Loucy (cell line): ENCODE data around the gene CREG2.
A peak's percentile ranks its signal among the peaks of the same experiment; 100 is the strongest.

Experiments
- H2AFZ ChIP-seq: fragments of 200-600 bp; sonication (generic); 2 replicates; pipeline ENCODE4 v1.6.0; 2016; ENCODE audit warnings: antibody characterized with exemption, mild to moderate bottlenecking, low read length, moderate library complexity
- H3F3A ChIP-seq: fragments of 200-600 bp; 2 replicates; pipeline ENCODE4 v1.6.0; 2016; ENCODE audit warnings: antibody characterized with exemption, low read depth, mild to moderate bottlenecking
- H3K27me3 ChIP-seq: fragments of 200-600 bp; sonication (generic); 2 replicates; pipeline ENCODE4 v1.6.1; 2014; ENCODE audit warnings: low read length, mild to moderate bottlenecking; ENCODE audit not compliant: insufficient read depth, poor library complexity, severe bottlenecking
- H3K36me3 ChIP-seq: fragments of 200-600 bp; sonication (generic); 2 replicates; pipeline ENCODE4 v1.6.1; 2016; ENCODE audit warnings: low read length; ENCODE audit not compliant: insufficient read depth
- H3K4me1 ChIP-seq: fragments of 200-600 bp; sonication (generic); 2 replicates; pipeline ENCODE4 v1.5.1; 2014; ENCODE audit warnings: low read length, mild to moderate bottlenecking; ENCODE audit not compliant: insufficient read depth, poor library complexity, severe bottlenecking
- H3K4me2 ChIP-seq: fragments of 200-600 bp; sonication (generic); 2 replicates; pipeline ENCODE4 v1.6.0; 2014; ENCODE audit warnings: antibody characterized with exemption, low read length, low read depth, mild to moderate bottlenecking; ENCODE audit not compliant: poor library complexity, severe bottlenecking
- H3K4me3 ChIP-seq: fragments of 200-600 bp; sonication (generic); 2 replicates; pipeline ENCODE4 v1.5.1; 2014; ENCODE audit warnings: low read length, mild to moderate bottlenecking, mixed read lengths; ENCODE audit not compliant: poor library complexity, severe bottlenecking
- H3K79me2 ChIP-seq: fragments of 200-600 bp; sonication (generic); 2 replicates; pipeline ENCODE4 v1.6.1; 2014; ENCODE audit warnings: low read length; ENCODE audit not compliant: insufficient read depth
- H3K9ac ChIP-seq: fragments of 200-600 bp; sonication (generic); 2 replicates; pipeline ENCODE4 v1.6.0; 2014; ENCODE audit warnings: mild to moderate bottlenecking, low read depth, low read length, moderate library complexity; ENCODE audit not compliant: poor library complexity, severe bottlenecking
- H3K9me2 ChIP-seq: fragments of 200-600 bp; sonication (generic); replicated peaks from 2 replicates; pipeline ENCODE4 v1.6.1; 2016; ENCODE audit warnings: low read depth, low read length, mixed read lengths
- H3K9me3 ChIP-seq: fragments of 200-600 bp; sonication (generic); 2 replicates; pipeline ENCODE4 v1.6.1; 2014; ENCODE audit warnings: mild to moderate bottlenecking, antibody characterized with exemption, low read length, low read depth; ENCODE audit not compliant: insufficient read depth
- H4K20me1 ChIP-seq: fragments of 200-600 bp; sonication (generic); 2 replicates; pipeline ENCODE4 v1.6.0; 2014; ENCODE audit warnings: antibody characterized with exemption, low read length, mild to moderate bottlenecking; ENCODE audit not compliant: insufficient read depth, poor library complexity, severe bottlenecking
- CTCF ChIP-seq: fragments of 200-600 bp; sonication (generic); conservative IDR thresholded peaks from 2 replicates; pipeline ENCODE4 v1.5.1; 2014; ENCODE audit warnings: mild to moderate bottlenecking, antibody characterized with exemption, low read length
- EZH2phosphoT487 ChIP-seq: fragments of 200-600 bp; IDR thresholded peaks from 2 replicates; pipeline ENCODE4 v1.6.1; 2018; ENCODE audit warnings: antibody characterized with exemption, mild to moderate bottlenecking, moderate library complexity, borderline replicate concordance

The CREG2 gene

GRCh38 chr2:101307950-101308431 is 79.3 kb downstream of the CREG2 start:
- peak overlapping the region; percentile 97 for H3K4me2 ChIP-seq
- no peaks in the 10 kb centered on the region for H3K36me3 ChIP-seq
- H3K79me2 ChIP-seq = peaks cover 55% of the 10 kb centered on the region

GRCh38 chr2:101307503-101307902 is 79.8 kb downstream of the CREG2 start:
- peak overlapping the region; percentile 97 for H3K4me2 ChIP-seq
- H3K9ac ChIP-seq = peak overlapping the region; percentile 89
- H3K27me3 ChIP-seq = no peaks in the 10 kb centered on the region
- no peaks in the 10 kb centered on the region for H3F3A ChIP-seq
- H3K79me2 ChIP-seq = peaks cover 59% of the 10 kb centered on the region
- H3K4me1 ChIP-seq = peaks cover 65% of the 10 kb centered on the region
- no peaks in the 10 kb centered on the region for H3K9me3 ChIP-seq
- no peak for TF ChIP-seq CTCF
- no peak for TF ChIP-seq EZH2phosphoT487
- peak overlapping the region; percentile 96; the same call in 1 of the 2 replicates for H2AFZ ChIP-seq
- H3K4me3 ChIP-seq = peak overlapping the region; percentile 92
- no peaks in the 10 kb centered on the region for H3K36me3 ChIP-seq
- no peaks in the 10 kb centered on the region for H3K9me2 ChIP-seq
- peaks cover 49% of the 10 kb centered on the region for H4K20me1 ChIP-seq

More at GRCh38 chr2:101307950-101308431, 79.3 kb downstream of the CREG2 start:
- Histone ChIP-seq H3K27me3 (no peaks in the 10 kb centered on the region), H3K9me2 (no peaks in the 10 kb centered on the region), H3K4me3 (peak overlapping the region; percentile 92), H2AFZ (peak overlapping the region; percentile 96), H3F3A (no peaks in the 10 kb centered on the region), H3K4me1 (peaks cover 60% of the 10 kb centered on the region), H3K9me3 (no peaks in the 10 kb centered on the region), H4K20me1 (peaks cover 44% of the 10 kb centered on the region), H3K9ac (peak overlapping the region; percentile 89)
- no peak for TF ChIP-seq CTCF
- no peak for TF ChIP-seq EZH2phosphoT487

- Histone ChIP-seq H3K27me3 (no peaks in the 10 kb centered on the region), H3K79me2 (peaks cover 70% of the 10 kb centered on the region), H3K4me1 (peaks cover 69% of the 10 kb centered on the region), H3F3A (no peaks in the 10 kb centered on the region), H3K4me3 (peak overlapping the region; percentile 92), H2AFZ (no peak overlapping the region), H3K36me3 (no peaks in the 10 kb centered on the region), H4K20me1 (peaks cover 55% of the 10 kb centered on the region), H3K4me2 (peak overlapping the region; percentile 97), H3K9me3 (no peaks in the 10 kb centered on the region), H3K9me2 (no peaks in the 10 kb centered on the region), H3K9ac (peak overlapping the region; percentile 89)
- TF ChIP-seq EZH2phosphoT487 (no peak), CTCF (no peak)
Measured at GRCh38 chr2:101306410-101306809, 80.9 kb downstream of the CREG2 start.
